Gastroesophageal sphincter (tissue), 4 donors: ENCODE data around the gene UXS1. TPM values are rescaled to one million over a fixed set of nuclear protein-coding genes. Genes with fewer than 3 reads are reported as not detected.

Source experiments
- ATAC-seq: fragments of 150-250 bp; one replicate; pipeline ENCODE4 v1.9.1; 2016; ENCODE audit warnings: mild to moderate bottlenecking, moderate library complexity
- H3K27ac ChIP-seq, 4 donors: fragments of 200-600 bp; sonication (generic) in 3 of 4; 1 replicate in 3 of 4; 2 replicates in 1 of 4; pipeline ENCODE4 v1.5.1; 2016 to 2019
- H3K27me3 ChIP-seq: fragments of 200-600 bp; sonication (generic); one replicate; pipeline ENCODE4 v1.5.1; 2019
- H3K36me3 ChIP-seq, 2 donors: fragments of 200-600 bp; sonication (generic); one replicate each; pipeline ENCODE4 v1.5.1; 2019; ENCODE audit warnings: control low read depth in 1 of 2
- H3K4me1 ChIP-seq, 3 donors: fragments of 200-600 bp; sonication (generic); 1 replicate in 2 of 3; 2 replicates in 1 of 3; pipeline ENCODE4 v1.5.1; 2016 to 2019; ENCODE audit warnings: control low read depth in 2 of 3
- H3K4me3 ChIP-seq, 2 donors: fragments of 200-600 bp; sonication (generic); one replicate each; pipeline ENCODE4 v1.5.1; 2019; ENCODE audit warnings: mild to moderate bottlenecking in 1 of 2, moderate library complexity in 1 of 2
- H3K9me3 ChIP-seq, 3 donors: fragments of 200-600 bp; sonication (generic); one replicate each; pipeline ENCODE4 v1.5.1; 2017 to 2019; ENCODE audit warnings: control low read depth in 2 of 3
- EP300 ChIP-seq: sonication (generic); formaldehyde crosslinking; IDR thresholded peaks from one replicate; pipeline ENCODE4 v1.6.1; 2017; ENCODE audit warnings: antibody characterized with exemption, mild to moderate bottlenecking
- POLR2A ChIP-seq, 2 donors: fragments of 450-650 bp; IDR thresholded peaks; one replicate each; pipeline ENCODE4 v1.6.1; 2017; ENCODE audit warnings: antibody characterized with exemption in 2 of 2, mild to moderate bottlenecking in 2 of 2, moderate library complexity in 1 of 2
- POLR2AphosphoS5 ChIP-seq: sonication (generic); formaldehyde crosslinking; IDR thresholded peaks from one replicate; pipeline ENCODE4 v1.6.1; 2017; ENCODE audit warnings: antibody characterized with exemption
- WGBS, 2 donors: methylation state at CpG; one replicate each; pipeline ENCODE4 v1.1.5; 2018; ENCODE audit warnings: low coverage in 1 of 2; 5-methylcytosine and 5-hydroxymethylcytosine counted together
- total RNA-seq, 4 donors: library from RNA; depleted of rRNA; stranded (reverse); fragments of >200 nt; gene quantifications; one replicate each; pipeline ENCODE4 v1.1.0, GENCODE V29; 2016
- TF ChIP-seq, protein P1 (sequence below), 4 experiments: fragments of 200-600 bp in 2 of 4; fragments of 450-650 bp in 2 of 4; sonication (generic) in 1 of 4; IDR thresholded peaks; one replicate each; pipeline ENCODE4 v1.5.1; 2017 to 2019; ENCODE audit warnings: antibody characterized with exemption in 4 of 4, mild to moderate bottlenecking in 2 of 4, moderate library complexity in 2 of 4

The UXS1 gene
- total RNA-seq, 4 donors from 2014 or later, result 34.7 to 58.9 (median 52.1) TPM

DNA sequence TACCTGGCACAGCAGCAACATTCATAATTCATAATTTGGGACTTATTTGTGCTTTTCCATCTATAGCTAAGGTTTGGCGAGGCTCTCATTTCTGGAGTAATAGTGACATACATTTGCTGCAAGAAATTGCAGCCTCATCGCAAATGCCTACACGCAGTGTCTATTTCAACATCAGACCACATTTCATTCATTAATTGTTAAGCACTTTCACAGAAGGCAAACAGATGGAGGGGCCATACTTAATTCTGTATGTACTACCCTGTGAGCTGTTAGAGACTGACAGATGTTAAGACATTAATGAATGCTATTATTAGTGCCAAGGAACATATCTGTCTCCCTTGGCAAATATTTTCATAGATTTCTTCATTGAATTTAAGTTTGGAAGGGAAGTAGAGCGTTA, 125.7 kb downstream of the UXS1 start:
- peaks cover 0 to 77% (median 14%) of the 10 kb centered on the region in 3 donors for H3K4me1 ChIP-seq
- WGBS, 2 donors, result 86 to 93% methylated on average over 4 of the region's 4 CpGs
- H3K27ac ChIP-seq, result no peak overlapping the region
- no peak overlapping the region for H3K4me3 ChIP-seq
- TF ChIP-seq POLR2A (IDR thresholded peaks at IDR 0.05), result no peak
- no peak for TF ChIP-seq POLR2AphosphoS5
- TF ChIP-seq, protein P1, sequence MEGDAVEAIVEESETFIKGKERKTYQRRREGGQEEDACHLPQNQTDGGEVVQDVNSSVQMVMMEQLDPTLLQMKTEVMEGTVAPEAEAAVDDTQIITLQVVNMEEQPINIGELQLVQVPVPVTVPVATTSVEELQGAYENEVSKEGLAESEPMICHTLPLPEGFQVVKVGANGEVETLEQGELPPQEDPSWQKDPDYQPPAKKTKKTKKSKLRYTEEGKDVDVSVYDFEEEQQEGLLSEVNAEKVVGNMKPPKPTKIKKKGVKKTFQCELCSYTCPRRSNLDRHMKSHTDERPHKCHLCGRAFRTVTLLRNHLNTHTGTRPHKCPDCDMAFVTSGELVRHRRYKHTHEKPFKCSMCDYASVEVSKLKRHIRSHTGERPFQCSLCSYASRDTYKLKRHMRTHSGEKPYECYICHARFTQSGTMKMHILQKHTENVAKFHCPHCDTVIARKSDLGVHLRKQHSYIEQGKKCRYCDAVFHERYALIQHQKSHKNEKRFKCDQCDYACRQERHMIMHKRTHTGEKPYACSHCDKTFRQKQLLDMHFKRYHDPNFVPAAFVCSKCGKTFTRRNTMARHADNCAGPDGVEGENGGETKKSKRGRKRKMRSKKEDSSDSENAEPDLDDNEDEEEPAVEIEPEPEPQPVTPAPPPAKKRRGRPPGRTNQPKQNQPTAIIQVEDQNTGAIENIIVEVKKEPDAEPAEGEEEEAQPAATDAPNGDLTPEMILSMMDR (IDR thresholded peaks at IDR 0.05), result no peak
- TF ChIP-seq EP300, result no peak
- no peaks in the 10 kb centered on the region for H3K9me3 ChIP-seq
- peaks cover 5% of the 10 kb centered on the region for H3K27me3 ChIP-seq
- no peaks in the 10 kb centered on the region for H3K36me3 ChIP-seq
- no peak for ATAC-seq

DNA sequence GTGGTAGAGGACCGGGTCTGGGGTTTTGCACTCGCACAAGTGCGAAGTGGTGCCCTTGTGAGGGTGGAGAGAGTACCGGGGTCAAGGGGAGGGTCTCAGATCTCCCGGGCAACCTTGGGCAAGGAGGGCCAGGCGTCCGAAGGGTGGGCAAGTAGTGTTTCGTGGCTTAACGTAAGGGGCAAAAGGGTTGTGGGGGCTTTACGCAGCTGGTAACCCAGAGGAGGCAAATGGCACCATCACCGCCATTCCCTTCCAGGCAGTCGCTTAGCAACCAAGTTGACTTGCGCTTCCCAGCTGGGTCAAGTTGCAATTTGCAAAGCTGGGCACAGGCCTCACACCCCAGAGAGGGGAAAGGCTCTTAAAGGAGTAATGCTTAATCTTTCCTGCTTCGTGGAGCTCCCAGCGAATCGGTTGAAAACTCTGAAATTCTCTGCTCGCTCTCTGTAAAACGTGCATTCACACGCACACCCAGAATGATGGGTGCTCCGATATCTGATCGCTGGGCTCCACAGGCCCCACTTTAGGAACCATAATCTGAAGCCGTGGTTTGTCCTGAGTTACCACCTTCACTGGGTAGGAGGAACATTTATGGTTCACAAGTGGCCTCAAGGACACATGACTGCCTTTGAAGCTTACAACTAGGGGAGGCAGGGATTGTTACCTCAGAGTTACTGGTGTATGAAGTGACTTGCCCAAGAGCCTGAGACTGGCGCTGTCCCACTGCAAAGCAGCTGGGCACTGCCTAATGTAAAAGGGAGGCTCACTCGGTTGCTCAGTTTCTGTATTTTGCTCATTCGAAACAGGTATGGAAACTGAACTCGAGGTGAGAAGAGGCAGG, 127.9 kb downstream of the UXS1 start:
- ATAC-seq, result peak; percentile 44
- WGBS, 2 donors, result 51 to 64% methylated on average over 19 of the region's 26 CpGs

DNA sequence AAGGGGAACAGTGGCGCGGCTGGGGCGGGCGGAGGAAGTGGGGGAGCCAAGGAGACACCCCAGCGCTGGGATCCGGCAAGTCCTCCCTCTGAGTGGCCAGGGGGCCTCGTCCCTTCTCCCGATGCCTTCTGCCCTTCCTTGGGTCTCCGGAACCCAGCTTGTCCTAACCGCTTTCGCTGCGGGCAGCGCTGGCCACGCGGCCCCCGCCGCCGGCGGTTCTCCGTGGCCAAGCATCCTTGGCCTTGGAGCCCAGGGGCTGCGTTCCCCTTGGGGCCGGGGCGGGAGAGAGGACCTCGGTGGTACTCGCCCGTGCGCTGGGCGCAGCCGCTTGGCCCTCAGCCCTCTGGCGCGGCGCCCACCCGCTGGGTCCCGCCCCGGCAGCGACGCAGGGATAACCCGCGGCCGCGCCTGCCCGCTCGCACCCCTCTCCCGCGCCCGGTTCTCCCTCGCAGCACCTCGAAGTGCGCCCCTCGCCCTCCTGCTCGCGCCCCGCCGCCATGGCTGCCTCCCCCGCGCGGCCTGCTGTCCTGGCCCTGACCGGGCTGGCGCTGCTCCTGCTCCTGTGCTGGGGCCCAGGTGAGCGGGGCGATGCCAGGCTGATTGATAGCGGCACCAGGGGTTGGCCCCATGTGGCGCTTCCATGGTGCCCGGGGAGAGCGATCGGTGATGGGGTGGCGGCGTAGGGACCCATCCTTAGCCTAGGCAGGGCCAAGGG, 128.7 kb downstream of the UXS1 start:
- H3K27ac ChIP-seq, result peak overlapping the region in 3 of 4 donors; percentile 75 to 80 (median 76)
- TF ChIP-seq EP300 (no peak), POLR2A (IDR thresholded peaks at IDR 0.05) (peak in 1 of 2 donors; percentile 22), POLR2AphosphoS5 (peak; percentile 64)
- H3K36me3 ChIP-seq, result no peaks in the 10 kb centered on the region
- peaks cover 5% of the 10 kb centered on the region for H3K27me3 ChIP-seq
- peaks cover 0 to 47% (median 9%) of the 10 kb centered on the region in 3 donors for H3K4me1 ChIP-seq
- peak; percentile 70 for ATAC-seq
- 24 to 33% methylated on average over 5 of the region's 68 CpGs for WGBS, 2 donors
- no peaks in the 10 kb centered on the region for H3K9me3 ChIP-seq
- H3K4me3 ChIP-seq, result peak overlapping the region; percentile 40 to 59

More for the DNA sequence above, 127.9 kb downstream of the UXS1 start:
- Histone ChIP-seq H3K36me3 (no peaks in the 10 kb centered on the region), H3K9me3 (no peaks in the 10 kb centered on the region), H3K27ac (peak overlapping the region in 3 of 4 donors; percentile 75 to 80 (median 76)), H3K27me3 (peaks cover 5% of the 10 kb centered on the region), H3K4me3 (peak overlapping the region; percentile 40 to 59), H3K4me1 (peaks cover 0 to 54% (median 9%) of the 10 kb centered on the region in 3 donors)
- TF ChIP-seq POLR2AphosphoS5 (no peak), POLR2A (IDR thresholded peaks at IDR 0.05) (no peak), EP300 (no peak)
- TF ChIP-seq, protein P1 (IDR thresholded peaks at IDR 0.05), result no peak

DNA sequence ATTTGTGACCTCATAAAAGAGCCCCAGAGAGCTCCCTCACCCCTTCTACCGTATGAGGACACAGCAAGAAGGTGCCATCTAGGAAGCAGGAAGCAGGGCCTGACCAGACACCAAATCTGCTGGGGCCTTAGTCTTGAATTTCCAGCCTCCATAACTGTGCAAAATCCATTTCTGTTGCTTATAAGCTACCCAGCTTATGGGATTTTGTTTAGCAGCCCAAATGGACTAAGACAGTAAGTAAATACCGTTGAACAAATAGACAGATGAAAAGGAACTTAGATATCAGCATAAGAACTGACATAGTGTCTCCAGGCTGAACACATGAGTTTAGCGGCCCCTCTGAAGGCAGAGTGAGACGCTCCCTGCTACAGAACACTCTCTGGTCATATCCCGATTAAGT, 130.9 kb downstream of the UXS1 start:
- no peaks in the 10 kb centered on the region for H3K9me3 ChIP-seq
- TF ChIP-seq EP300, result no peak
- no peak for TF ChIP-seq POLR2A (IDR thresholded peaks at IDR 0.05)
- TF ChIP-seq, protein P1 (IDR thresholded peaks at IDR 0.05), result no peak
- TF ChIP-seq POLR2AphosphoS5, result no peak
- 73 to 77% methylated on average over 4 to 5 of the region's 5 CpGs for WGBS, 2 donors

DNA sequence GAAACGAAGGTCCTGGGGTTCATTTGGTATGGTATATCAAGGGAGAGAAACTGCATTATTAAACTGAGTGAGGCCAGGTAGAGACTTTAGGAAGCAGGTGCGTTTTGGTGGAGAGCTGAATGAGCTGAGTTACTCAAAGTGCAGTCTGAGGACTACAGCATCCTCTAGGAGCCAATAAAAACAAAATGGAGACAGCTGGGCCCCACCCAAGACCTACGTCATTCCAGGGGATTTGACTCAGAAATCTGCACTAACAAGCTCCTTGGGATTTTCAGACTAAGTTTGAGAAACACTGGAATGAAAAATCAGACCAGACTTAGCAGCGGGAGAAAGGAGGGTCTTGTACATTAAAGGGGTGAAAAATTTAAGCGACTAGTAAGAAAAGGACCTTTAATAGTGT, 131.5 kb downstream of the UXS1 start:
- Histone ChIP-seq H3K27me3 (peaks cover 5% of the 10 kb centered on the region), H3K27ac (no peak overlapping the region), H3K4me1 (peaks cover 0 to 37% (median 9%) of the 10 kb centered on the region in 3 donors), H3K4me3 (no peak overlapping the region), H3K9me3 (no peaks in the 10 kb centered on the region), H3K36me3 (no peaks in the 10 kb centered on the region)
- ATAC-seq, result no peak
- TF ChIP-seq EP300 (no peak), POLR2A (IDR thresholded peaks at IDR 0.05) (no peak), POLR2AphosphoS5 (no peak)
- TF ChIP-seq, protein P1 (IDR thresholded peaks at IDR 0.05), result no peak
- WGBS, 2 donors, result 77 to 81% methylated on average over 4 to 5 of the region's 5 CpGs

More for the DNA sequence above, 130.9 kb downstream of the UXS1 start:
- Histone ChIP-seq H3K27ac (no peak overlapping the region), H3K36me3 (no peaks in the 10 kb centered on the region), H3K4me3 (no peak overlapping the region), H3K27me3 (peaks cover 5% of the 10 kb centered on the region), H3K4me1 (peaks cover 0 to 39% (median 9%) of the 10 kb centered on the region in 3 donors)
- no peak for ATAC-seq
